Left lung (tissue), 10 donors: ENCODE data around the gene SEC14L3. TPM values are rescaled to one million over a fixed set of nuclear protein-coding genes. Genes with fewer than 3 reads are reported as not detected.

ENCODE experiments used
- ATAC-seq: fragments of 200-7000 bp; cut with Tn5 transposase; one replicate; pipeline ENCODE4 v1.9.1; 2020; ENCODE audit warnings: moderate library complexity
- DNase-seq, 4 donors: peaks; one replicate each; pipeline ENCODE4 v3.0.0-alpha.2; 2013 to 2020
- H3K27ac ChIP-seq, 2 donors: fragments of 200-600 bp; sonication (generic) in 1 of 2; one replicate each; pipeline versions ENCODE4 v1.5.0 to v1.8.0; 2020 to 2021
- H3K27me3 ChIP-seq, 2 donors: fragments of 200-600 bp; sonication (generic) in 1 of 2; one replicate each; pipeline versions ENCODE4 v1.5.0 to v1.8.0; 2020 to 2021
- H3K36me3 ChIP-seq, 2 donors: fragments of 200-600 bp; sonication (generic) in 1 of 2; one replicate each; pipeline versions ENCODE4 v1.5.0 to v1.8.0; 2020 to 2021
- H3K4me1 ChIP-seq, 2 donors: fragments of 200-600 bp; one replicate each; pipeline ENCODE4 v1.8.0; 2021
- H3K4me3 ChIP-seq, 2 donors: fragments of 200-600 bp; sonication (generic) in 1 of 2; one replicate each; pipeline versions ENCODE4 v1.5.0 to v1.8.0; 2020 to 2021; ENCODE audit warnings: mild to moderate bottlenecking in 1 of 2
- H3K9me3 ChIP-seq, 2 donors: fragments of 200-600 bp; sonication (generic) in 1 of 2; one replicate each; pipeline versions ENCODE4 v1.5.0 to v1.8.0; 2020 to 2021
- CTCF ChIP-seq, 2 donors: fragments of 200-600 bp; sonication (generic) in 1 of 2; IDR thresholded peaks; one replicate each; pipeline versions ENCODE4 v1.5.0 to v1.8.0; 2021; ENCODE audit warnings: antibody characterized with exemption in 2 of 2
- intact Hi-C, 2 donors: fragments of 100-400 bp; cut with DNase I; formaldehyde crosslinking; loops; one replicate each; pipeline versions ENCODE4 v1.11.2 to v1.14.2; 2022
- polyA plus RNA-seq, 6 donors: library from polyadenylated mRNA; unstranded; fragments of 120-200 nt; gene quantifications; one replicate each; pipeline ENCODE4 v1.2.1, GENCODE V29; 2013; ENCODE audit not compliant: insufficient read length in 6 of 6
- total RNA-seq, 2 donors: library from RNA; stranded (reverse); fragmentation: NEBNext Ultra II Directional; extraction: Animal tissue kit (Norgen Biotek cat#: 25700); gene quantifications; one replicate each; pipeline ENCODE4 v1.2.1, GENCODE V29; 2021
- donor health status: DM: no; HTN: yes; CAD: no.
- donor health status: DM: no; HTN: no; CAD: no.

Gene SEC14L3
- total and polyA plus RNA-seq, 8 donors, result 0.09 to 0.44 (median 0.24) TPM; not detected in 2

DNA sequence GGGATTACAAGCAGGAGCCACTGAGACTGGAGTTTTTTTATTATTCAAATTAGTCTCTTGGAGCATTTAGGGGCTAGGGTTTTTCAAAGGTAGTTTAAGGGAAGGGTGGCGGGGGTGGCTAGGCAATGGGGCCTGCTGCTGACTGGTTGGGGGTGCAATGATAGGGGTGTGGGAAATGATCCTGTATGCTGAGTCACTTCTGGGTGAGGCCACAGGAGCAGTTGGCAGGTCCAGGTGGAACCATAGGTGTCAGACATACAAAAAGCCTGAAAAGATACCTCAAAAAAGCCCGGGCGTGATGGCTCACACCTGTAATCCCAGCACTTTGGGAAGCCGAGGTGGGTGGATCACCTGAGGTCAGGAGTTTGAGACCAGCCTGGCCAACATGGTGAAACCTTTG is 32.6 kb downstream of the SEC14L3 start:
- TF ChIP-seq CTCF (IDR thresholded peaks at IDR 0.05), result no peak
- peaks cover 0 to 4% of the 10 kb centered on the region in 2 donors for H3K4me1 ChIP-seq
- DNase-seq (no peak), ATAC-seq (no peak)
- H3K27me3 ChIP-seq, result peaks cover 0 to 62% of the 10 kb centered on the region in 2 donors
- no peak overlapping the region for H3K4me3 ChIP-seq
- no peaks in the 10 kb centered on the region for H3K36me3 ChIP-seq
- H3K9me3 ChIP-seq, result peaks cover 0 to 9% of the 10 kb centered on the region in 2 donors
- no peak overlapping the region for H3K27ac ChIP-seq
- intact Hi-C loops, result no loop called here

GRCh38 chr22:30438559-30438958 is 33.3 kb downstream of the SEC14L3 start:
- Histone ChIP-seq H3K27ac (no peak overlapping the region), H3K4me3 (no peak overlapping the region), H3K27me3 (peaks cover 0 to 56% of the 10 kb centered on the region in 2 donors), H3K36me3 (no peaks in the 10 kb centered on the region), H3K9me3 (peaks cover 0 to 9% of the 10 kb centered on the region in 2 donors), H3K4me1 (peaks cover 0 to 4% of the 10 kb centered on the region in 2 donors)
- DNase-seq (no peak), ATAC-seq (no peak)
- TF ChIP-seq CTCF (IDR thresholded peaks at IDR 0.05), result no peak
- intact Hi-C loops, result no loop called here

DNA sequence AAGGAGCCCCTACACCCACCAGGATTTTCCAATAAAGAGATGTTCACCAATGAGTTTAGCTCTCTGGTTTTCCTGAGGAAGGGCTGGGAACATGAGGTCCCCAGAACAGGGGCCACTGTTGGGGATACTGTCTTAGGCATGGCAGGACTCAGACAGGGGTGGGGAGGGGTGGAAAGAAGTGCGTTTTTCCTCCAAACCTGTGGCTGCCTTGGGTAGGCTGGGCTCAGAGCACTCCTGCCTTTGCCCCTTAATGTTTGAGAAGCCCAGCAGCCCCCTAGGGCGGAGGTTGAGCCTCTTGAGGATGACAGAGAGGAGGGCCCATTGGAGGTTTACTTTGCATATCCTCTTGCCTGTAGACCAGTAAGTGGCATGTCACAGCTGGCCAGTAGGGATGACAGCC is 35.6 kb downstream of the SEC14L3 start:
- Histone ChIP-seq H3K36me3 (no peaks in the 10 kb centered on the region), H3K4me3 (no peak overlapping the region), H3K27ac (peak overlapping the region in 1 of 2 donors; percentile 70), H3K4me1 (no peaks in the 10 kb centered on the region), H3K27me3 (peaks cover 0 to 35% of the 10 kb centered on the region in 2 donors), H3K9me3 (peaks cover 0 to 9% of the 10 kb centered on the region in 2 donors)
- no peak for TF ChIP-seq CTCF (IDR thresholded peaks at IDR 0.05)
- ATAC-seq, result no peak
- intact Hi-C loops, result no loop called here
- DNase-seq, result no peak

GRCh38 chr22:30435674-30436126 is 36.1 kb downstream of the SEC14L3 start:
- ATAC-seq (peak; percentile 34), DNase-seq (peak in 1 of 4 donors; percentile 57)
- H3K36me3 ChIP-seq, result no peaks in the 10 kb centered on the region
- no peak overlapping the region for H3K4me3 ChIP-seq
- H3K4me1 ChIP-seq, result no peaks in the 10 kb centered on the region
- peaks cover 0 to 9% of the 10 kb centered on the region in 2 donors for H3K9me3 ChIP-seq
- H3K27me3 ChIP-seq, result peaks cover 0 to 30% of the 10 kb centered on the region in 2 donors
- peak overlapping the region in 1 of 2 donors; percentile 70 for H3K27ac ChIP-seq
- intact Hi-C loops, result no loop called here
- no peak for TF ChIP-seq CTCF (IDR thresholded peaks at IDR 0.05)

DNA sequence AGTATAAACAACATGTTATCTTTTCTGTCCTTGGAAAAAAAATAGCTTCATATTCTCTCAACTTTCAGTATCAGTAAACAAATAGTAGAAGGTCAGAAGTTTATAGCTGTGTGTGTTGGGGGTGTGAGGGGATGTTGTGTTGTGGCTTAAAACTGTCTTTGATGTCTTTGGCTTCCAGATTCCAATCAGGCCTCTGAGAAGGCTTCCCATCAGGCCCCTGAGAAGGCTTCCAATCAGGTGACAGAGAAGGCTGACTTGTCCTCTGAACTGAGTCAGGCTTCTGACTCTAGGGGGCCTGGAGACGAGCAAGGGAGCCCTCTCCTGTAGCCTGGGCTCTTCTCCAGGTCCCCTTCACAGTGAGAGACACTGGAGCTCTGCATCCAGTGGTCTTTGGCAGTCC is 37.0 kb downstream of the SEC14L3 start:
- DNase-seq (no peak), ATAC-seq (no peak)
- Histone ChIP-seq H3K36me3 (no peaks in the 10 kb centered on the region), H3K4me3 (no peak overlapping the region), H3K27ac (no peak overlapping the region), H3K9me3 (peaks cover 0 to 9% of the 10 kb centered on the region in 2 donors), H3K27me3 (peaks cover 0 to 22% of the 10 kb centered on the region in 2 donors), H3K4me1 (no peaks in the 10 kb centered on the region)
- TF ChIP-seq CTCF (IDR thresholded peaks at IDR 0.05), result no peak
- intact Hi-C loops, result no loop called here
